Measurements from ENCODE around the gene RNF114.
A peak's percentile ranks its signal among the peaks of the same experiment; 100 is the strongest.
"Not testable (repeated sequence)": the region's sequence is repeated elsewhere in the genome, so short reads cannot be mapped to it uniquely, and the experiment has no call there.

Gene RNF114

GRCh38 chr20:49936153-49937026, at the start of gene RNF114:
Gene RNF114 (plus strand): TSS chr20:49936397. CDS start chr20:49936413, 16 bp downstream.
- peak; percentile 94 for DNase-seq

- no peak for DNase-seq
Measured at GRCh38 chr20:49886571-49887213, 49.5 kb upstream of the RNF114 start.

GRCh38 chr20:49887251-49888211, 48.7 kb upstream of the RNF114 start:
- no peak for DNase-seq

GRCh38 chr20:49888212-49889000, 47.8 kb upstream of the RNF114 start:
- peak; percentile 79 for DNase-seq

GRCh38 chr20:49889001-49889934, 46.9 kb upstream of the RNF114 start:
- DNase-seq: no peak

- DNase-seq: no peak
Measured at GRCh38 chr20:49889935-49890333, 46.3 kb upstream of the RNF114 start.

- DNase-seq: no peak
Measured at GRCh38 chr20:49890471-49891361, 45.5 kb upstream of the RNF114 start.

- no peak for DNase-seq
Measured at GRCh38 chr20:49891476-49892110, 44.6 kb upstream of the RNF114 start.

GRCh38 chr20:49892260-49892659, 43.9 kb upstream of the RNF114 start:
- DNase-seq: no peak

GRCh38 chr20:49892817-49893216, 43.4 kb upstream of the RNF114 start:
- peak; percentile 33 for DNase-seq

GRCh38 chr20:49893242-49894072, 42.7 kb upstream of the RNF114 start:
- no peak for DNase-seq

GRCh38 chr20:49894073-49894470, 42.1 kb upstream of the RNF114 start:
- no peak for DNase-seq

GRCh38 chr20:49895474-49896093, 40.6 kb upstream of the RNF114 start:
- DNase-seq: not testable (repeated sequence)

GRCh38 chr20:49896204-49896603, 40.0 kb upstream of the RNF114 start:
- DNase-seq: no peak

GRCh38 chr20:49899541-49900383, 36.4 kb upstream of the RNF114 start:
- no peak for DNase-seq

- DNase-seq: no peak
Measured at GRCh38 chr20:49901588-49901987, 34.6 kb upstream of the RNF114 start.
